ENCODE results near the gene SGSM2.

DNA sequence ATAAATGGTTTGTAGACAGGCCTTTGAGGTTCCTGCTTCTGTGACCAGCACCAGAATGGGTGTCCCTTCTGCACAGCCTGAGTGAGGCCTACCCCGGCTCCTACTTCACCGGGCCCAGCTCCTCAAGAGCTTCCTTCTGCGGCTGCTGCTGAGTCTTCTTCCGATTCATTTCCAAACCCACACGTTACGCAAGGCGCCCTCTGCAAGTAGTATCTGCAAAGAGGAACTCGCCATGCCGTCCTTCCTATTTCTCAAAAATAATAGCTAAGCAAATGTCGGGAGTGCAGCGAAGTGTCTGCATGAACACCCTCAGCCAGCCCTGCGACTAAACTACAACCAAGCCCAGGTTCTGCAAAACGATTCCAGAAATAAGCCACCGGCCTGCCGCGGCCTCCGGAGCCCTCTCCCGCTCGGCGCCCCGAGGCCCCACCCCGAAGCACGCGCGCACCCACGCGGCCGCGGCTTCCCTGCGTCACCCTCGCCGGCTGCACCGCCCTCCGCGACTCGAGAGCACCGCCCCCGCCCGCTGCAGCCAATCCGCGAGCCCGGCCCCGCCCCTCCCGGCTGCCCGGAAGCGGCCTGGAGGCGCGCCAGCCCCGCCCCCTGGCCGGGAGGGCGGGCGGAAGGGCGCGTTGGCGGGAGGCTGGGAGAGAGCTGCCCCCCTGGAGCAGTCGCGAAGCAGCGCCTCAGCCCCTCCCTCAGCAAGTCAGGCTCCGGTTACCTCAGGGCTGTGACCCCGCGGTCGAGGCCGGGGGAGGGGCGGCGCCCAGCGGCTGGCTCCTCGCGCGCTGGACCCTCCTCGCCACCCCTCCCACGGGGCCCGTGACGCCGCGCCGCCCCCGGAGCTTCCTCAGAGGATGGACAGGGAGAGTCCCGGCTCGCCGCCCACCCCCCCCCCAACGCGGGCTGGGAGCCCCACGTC is 55.2 kb downstream of the SGSM2 start:
- TF ChIP-seq, protein P1, sequence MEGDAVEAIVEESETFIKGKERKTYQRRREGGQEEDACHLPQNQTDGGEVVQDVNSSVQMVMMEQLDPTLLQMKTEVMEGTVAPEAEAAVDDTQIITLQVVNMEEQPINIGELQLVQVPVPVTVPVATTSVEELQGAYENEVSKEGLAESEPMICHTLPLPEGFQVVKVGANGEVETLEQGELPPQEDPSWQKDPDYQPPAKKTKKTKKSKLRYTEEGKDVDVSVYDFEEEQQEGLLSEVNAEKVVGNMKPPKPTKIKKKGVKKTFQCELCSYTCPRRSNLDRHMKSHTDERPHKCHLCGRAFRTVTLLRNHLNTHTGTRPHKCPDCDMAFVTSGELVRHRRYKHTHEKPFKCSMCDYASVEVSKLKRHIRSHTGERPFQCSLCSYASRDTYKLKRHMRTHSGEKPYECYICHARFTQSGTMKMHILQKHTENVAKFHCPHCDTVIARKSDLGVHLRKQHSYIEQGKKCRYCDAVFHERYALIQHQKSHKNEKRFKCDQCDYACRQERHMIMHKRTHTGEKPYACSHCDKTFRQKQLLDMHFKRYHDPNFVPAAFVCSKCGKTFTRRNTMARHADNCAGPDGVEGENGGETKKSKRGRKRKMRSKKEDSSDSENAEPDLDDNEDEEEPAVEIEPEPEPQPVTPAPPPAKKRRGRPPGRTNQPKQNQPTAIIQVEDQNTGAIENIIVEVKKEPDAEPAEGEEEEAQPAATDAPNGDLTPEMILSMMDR (conservative IDR thresholded peaks at IDR 0.05; ENCODE audit: low read depth in 2 of 2): no peak
- TF ChIP-seq, protein P2, sequence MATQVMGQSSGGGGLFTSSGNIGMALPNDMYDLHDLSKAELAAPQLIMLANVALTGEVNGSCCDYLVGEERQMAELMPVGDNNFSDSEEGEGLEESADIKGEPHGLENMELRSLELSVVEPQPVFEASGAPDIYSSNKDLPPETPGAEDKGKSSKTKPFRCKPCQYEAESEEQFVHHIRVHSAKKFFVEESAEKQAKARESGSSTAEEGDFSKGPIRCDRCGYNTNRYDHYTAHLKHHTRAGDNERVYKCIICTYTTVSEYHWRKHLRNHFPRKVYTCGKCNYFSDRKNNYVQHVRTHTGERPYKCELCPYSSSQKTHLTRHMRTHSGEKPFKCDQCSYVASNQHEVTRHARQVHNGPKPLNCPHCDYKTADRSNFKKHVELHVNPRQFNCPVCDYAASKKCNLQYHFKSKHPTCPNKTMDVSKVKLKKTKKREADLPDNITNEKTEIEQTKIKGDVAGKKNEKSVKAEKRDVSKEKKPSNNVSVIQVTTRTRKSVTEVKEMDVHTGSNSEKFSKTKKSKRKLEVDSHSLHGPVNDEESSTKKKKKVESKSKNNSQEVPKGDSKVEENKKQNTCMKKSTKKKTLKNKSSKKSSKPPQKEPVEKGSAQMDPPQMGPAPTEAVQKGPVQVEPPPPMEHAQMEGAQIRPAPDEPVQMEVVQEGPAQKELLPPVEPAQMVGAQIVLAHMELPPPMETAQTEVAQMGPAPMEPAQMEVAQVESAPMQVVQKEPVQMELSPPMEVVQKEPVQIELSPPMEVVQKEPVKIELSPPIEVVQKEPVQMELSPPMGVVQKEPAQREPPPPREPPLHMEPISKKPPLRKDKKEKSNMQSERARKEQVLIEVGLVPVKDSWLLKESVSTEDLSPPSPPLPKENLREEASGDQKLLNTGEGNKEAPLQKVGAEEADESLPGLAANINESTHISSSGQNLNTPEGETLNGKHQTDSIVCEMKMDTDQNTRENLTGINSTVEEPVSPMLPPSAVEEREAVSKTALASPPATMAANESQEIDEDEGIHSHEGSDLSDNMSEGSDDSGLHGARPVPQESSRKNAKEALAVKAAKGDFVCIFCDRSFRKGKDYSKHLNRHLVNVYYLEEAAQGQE (IDR thresholded peaks at IDR 0.05; ENCODE audit: unreplicated experiment): no peak
- TF ChIP-seq JUNB (IDR thresholded peaks at IDR 0.05; ENCODE audit: unreplicated experiment) (no peak), EZH2 (IDR thresholded peaks at IDR 0.05; ENCODE audit: low read depth, unreplicated experiment) (no peak), ZNF462 (CRISPR knock-in tag; IDR thresholded peaks at IDR 0.05) (no peak), POLR2AphosphoS5 (IDR thresholded peaks at IDR 0.05; ENCODE audit: low read depth) (peak; percentile 19; the same call in 1 of the 2 replicates), CREB1 (CRISPR knock-in tag; IDR thresholded peaks at IDR 0.05; ENCODE audit: low read depth) (no peak; the same call in 1 of the 2 replicates), EZH2phosphoT487 (IDR thresholded peaks at IDR 0.05; ENCODE audit: unreplicated experiment) (no peak), STAT1 (IDR thresholded peaks at IDR 0.05; ENCODE audit: unreplicated experiment) (no peak), ZNF331 (CRISPR knock-in tag; IDR thresholded peaks at IDR 0.05; ENCODE audit: low read depth) (no peak)
- TF ChIP-seq, protein P3, sequence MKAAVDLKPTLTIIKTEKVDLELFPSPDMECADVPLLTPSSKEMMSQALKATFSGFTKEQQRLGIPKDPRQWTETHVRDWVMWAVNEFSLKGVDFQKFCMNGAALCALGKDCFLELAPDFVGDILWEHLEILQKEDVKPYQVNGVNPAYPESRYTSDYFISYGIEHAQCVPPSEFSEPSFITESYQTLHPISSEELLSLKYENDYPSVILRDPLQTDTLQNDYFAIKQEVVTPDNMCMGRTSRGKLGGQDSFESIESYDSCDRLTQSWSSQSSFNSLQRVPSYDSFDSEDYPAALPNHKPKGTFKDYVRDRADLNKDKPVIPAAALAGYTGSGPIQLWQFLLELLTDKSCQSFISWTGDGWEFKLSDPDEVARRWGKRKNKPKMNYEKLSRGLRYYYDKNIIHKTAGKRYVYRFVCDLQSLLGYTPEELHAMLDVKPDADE (IDR thresholded peaks at IDR 0.05): no peak
